Skeletal muscle satellite cell (primary cell): ENCODE measurements around the gene OR6V1.

ENCODE experiments used
- H3K27me3 ChIP-seq: 2 replicates; pipeline ENCODE4 v1.7.0; 2013; ENCODE audit warnings: low read length; ENCODE audit not compliant: control insufficient read depth, insufficient read depth
- H3K36me3 ChIP-seq: 2 replicates; pipeline ENCODE4 v1.7.0; 2013; ENCODE audit warnings: mild to moderate bottlenecking, control low read depth, low read length; ENCODE audit not compliant: insufficient read depth
- H3K4me1 ChIP-seq: 2 replicates; pipeline ENCODE4 v1.7.0; 2013; ENCODE audit warnings: low read length; ENCODE audit not compliant: control insufficient read depth, insufficient read depth
- H3K4me2 ChIP-seq: 2 replicates; pipeline ENCODE4 v1.7.0; 2013; ENCODE audit warnings: mild to moderate bottlenecking, low read length
- H3K4me3 ChIP-seq: 2 replicates; pipeline ENCODE4 v1.7.0; 2013; ENCODE audit warnings: low read length
- H3K9ac ChIP-seq: 2 replicates; pipeline ENCODE4 v1.7.0; 2013; ENCODE audit warnings: mild to moderate bottlenecking, low read depth, low read length, moderate library complexity
- H3K9me3 ChIP-seq: replicated peaks from 2 replicates; pipeline ENCODE4 v1.7.0; 2013; ENCODE audit warnings: mild to moderate bottlenecking, control low read depth, low read length

The OR6V1 gene

DNA sequence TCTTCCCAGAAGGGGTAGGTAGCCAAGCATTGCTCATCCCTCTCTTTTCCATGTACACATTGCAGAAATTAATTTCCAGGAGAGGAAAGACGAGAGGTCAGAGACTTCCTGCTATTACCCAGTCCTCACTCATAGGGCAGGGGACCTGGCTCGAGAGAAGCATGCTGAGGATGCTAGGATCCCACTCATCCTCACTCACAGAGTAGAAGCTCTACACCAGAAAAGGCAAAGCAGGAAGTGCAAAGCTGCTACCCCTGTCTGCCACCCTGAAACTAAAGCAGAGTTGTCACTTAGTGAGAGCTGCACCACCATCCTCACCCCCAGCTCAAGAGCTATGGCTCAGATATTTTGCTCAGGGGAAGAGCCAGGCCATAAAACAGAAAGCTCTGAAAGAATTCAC lies 35.1 kb upstream of the OR6V1 start:
- Histone ChIP-seq H3K9me3 (no peaks in the 10 kb centered on the region), H3K4me1 (peaks cover 58% of the 10 kb centered on the region), H3K4me2 (peak overlapping the region; percentile 46), H3K9ac (peak overlapping the region; percentile 45), H3K4me3 (no peak overlapping the region), H3K27me3 (no peaks in the 10 kb centered on the region), H3K36me3 (no peaks in the 10 kb centered on the region)

- H3K4me2 ChIP-seq = no peak overlapping the region
- no peaks in the 10 kb centered on the region for H3K36me3 ChIP-seq
- H3K27me3 ChIP-seq = no peaks in the 10 kb centered on the region
- peaks cover 41% of the 10 kb centered on the region for H3K4me1 ChIP-seq
- H3K9ac ChIP-seq = no peak overlapping the region
- no peak overlapping the region for H3K4me3 ChIP-seq
- no peaks in the 10 kb centered on the region for H3K9me3 ChIP-seq
These were observed 33.2 kb upstream of the OR6V1 start for GRCh38 chr7:143018931-143019330.

GRCh38 chr7:143023047-143023446 lies 29.1 kb upstream of the OR6V1 start:
- H3K9me3 ChIP-seq = no peaks in the 10 kb centered on the region
- peaks cover 17% of the 10 kb centered on the region for H3K4me1 ChIP-seq
- no peak overlapping the region for H3K4me3 ChIP-seq
- H3K27me3 ChIP-seq = no peaks in the 10 kb centered on the region
- H3K36me3 ChIP-seq = no peaks in the 10 kb centered on the region
- no peak overlapping the region for H3K4me2 ChIP-seq
- H3K9ac ChIP-seq = no peak overlapping the region

DNA sequence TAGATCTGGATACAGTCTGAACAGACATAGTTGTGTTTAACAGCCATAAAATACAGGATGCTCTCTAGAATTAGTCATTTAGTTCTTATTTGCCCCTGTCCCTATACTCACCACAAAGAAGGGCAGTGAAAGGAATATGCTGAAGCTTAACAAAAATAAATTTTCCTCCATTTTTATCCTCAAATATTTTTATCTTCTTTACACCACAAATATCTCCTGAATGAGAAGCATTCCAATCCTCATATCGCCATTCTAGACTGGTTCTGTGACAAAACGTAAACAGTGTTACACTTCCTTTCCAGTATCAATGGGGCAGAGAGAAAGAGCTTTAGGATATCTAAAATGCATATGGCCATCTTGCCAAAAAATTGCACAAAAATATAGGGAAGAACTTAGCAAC lies 26.8 kb upstream of the OR6V1 start:
- H3K36me3 ChIP-seq = no peaks in the 10 kb centered on the region
- H3K4me2 ChIP-seq = peak overlapping the region; percentile 0
- no peak overlapping the region for H3K9ac ChIP-seq
- no peaks in the 10 kb centered on the region for H3K27me3 ChIP-seq
- no peak overlapping the region for H3K4me3 ChIP-seq
- peaks cover 14% of the 10 kb centered on the region for H3K4me1 ChIP-seq
- H3K9me3 ChIP-seq = no peaks in the 10 kb centered on the region

GRCh38 chr7:143027032-143027431 lies 25.1 kb upstream of the OR6V1 start, which contains the start of gene OR9A2:
Gene OR9A2, minus strand, starts transcription at chr7:143027132. Its CDS starts 0 bp downstream, at chr7:143027132.
- Histone ChIP-seq H3K27me3 (no peaks in the 10 kb centered on the region), H3K9me3 (no peaks in the 10 kb centered on the region), H3K4me1 (peaks cover 14% of the 10 kb centered on the region), H3K4me3 (no peak within 1 kb of the TSS), H3K4me2 (no peak within 1 kb of the TSS), H3K9ac (no peak within 1 kb of the TSS), H3K36me3 (no peaks in the 10 kb centered on the region)

GRCh38 chr7:143027683-143028082 lies 24.5 kb upstream of the OR6V1 start:
- Histone ChIP-seq H3K4me1 (peaks cover 14% of the 10 kb centered on the region), H3K4me3 (no peak overlapping the region), H3K4me2 (no peak overlapping the region), H3K9me3 (no peaks in the 10 kb centered on the region), H3K36me3 (no peaks in the 10 kb centered on the region), H3K9ac (no peak overlapping the region), H3K27me3 (no peaks in the 10 kb centered on the region)

GRCh38 chr7:143038635-143039034 lies 13.5 kb upstream of the OR6V1 start:
- H3K36me3 ChIP-seq = no peaks in the 10 kb centered on the region
- no peak overlapping the region for H3K4me3 ChIP-seq
- no peak overlapping the region for H3K9ac ChIP-seq
- H3K4me1 ChIP-seq = peaks cover 25% of the 10 kb centered on the region
- no peaks in the 10 kb centered on the region for H3K9me3 ChIP-seq
- no peak overlapping the region for H3K4me2 ChIP-seq
- no peaks in the 10 kb centered on the region for H3K27me3 ChIP-seq

DNA sequence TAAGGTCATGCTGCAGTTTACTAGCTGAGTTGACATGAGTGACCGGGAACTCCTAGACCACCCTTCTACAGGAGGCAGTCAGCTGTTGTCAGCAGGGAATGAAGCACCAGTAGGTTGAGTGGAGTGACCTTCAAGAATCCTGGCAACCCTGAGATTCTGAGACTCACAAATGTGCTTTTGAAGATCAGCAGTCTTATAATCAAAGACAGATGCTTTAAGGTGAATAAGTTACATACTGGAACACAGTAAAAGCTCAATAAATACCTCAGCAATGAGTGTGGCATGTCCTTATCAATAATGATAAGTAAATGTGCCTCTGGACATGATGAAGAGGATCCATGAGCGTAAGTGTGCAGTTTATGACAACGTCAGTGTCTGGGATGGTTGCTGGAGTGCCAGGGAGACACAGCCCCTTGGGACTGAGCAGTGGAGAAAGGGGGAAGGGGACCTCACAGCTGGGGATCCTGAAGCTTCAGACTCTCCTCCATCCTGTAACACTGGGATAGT lies 11.9 kb upstream of the OR6V1 start:
- Histone ChIP-seq H3K4me3 (no peak overlapping the region), H3K27me3 (no peaks in the 10 kb centered on the region), H3K4me1 (peaks cover 28% of the 10 kb centered on the region), H3K9ac (no peak overlapping the region), H3K36me3 (no peaks in the 10 kb centered on the region), H3K9me3 (no peaks in the 10 kb centered on the region), H3K4me2 (no peak overlapping the region)

GRCh38 chr7:143041346-143041745 lies 10.8 kb upstream of the OR6V1 start:
- H3K9me3 ChIP-seq = no peaks in the 10 kb centered on the region
- H3K27me3 ChIP-seq = no peaks in the 10 kb centered on the region
- H3K4me2 ChIP-seq = no peak overlapping the region
- H3K9ac ChIP-seq = no peak overlapping the region
- no peaks in the 10 kb centered on the region for H3K36me3 ChIP-seq
- H3K4me1 ChIP-seq = peaks cover 28% of the 10 kb centered on the region
- H3K4me3 ChIP-seq = no peak overlapping the region

DNA sequence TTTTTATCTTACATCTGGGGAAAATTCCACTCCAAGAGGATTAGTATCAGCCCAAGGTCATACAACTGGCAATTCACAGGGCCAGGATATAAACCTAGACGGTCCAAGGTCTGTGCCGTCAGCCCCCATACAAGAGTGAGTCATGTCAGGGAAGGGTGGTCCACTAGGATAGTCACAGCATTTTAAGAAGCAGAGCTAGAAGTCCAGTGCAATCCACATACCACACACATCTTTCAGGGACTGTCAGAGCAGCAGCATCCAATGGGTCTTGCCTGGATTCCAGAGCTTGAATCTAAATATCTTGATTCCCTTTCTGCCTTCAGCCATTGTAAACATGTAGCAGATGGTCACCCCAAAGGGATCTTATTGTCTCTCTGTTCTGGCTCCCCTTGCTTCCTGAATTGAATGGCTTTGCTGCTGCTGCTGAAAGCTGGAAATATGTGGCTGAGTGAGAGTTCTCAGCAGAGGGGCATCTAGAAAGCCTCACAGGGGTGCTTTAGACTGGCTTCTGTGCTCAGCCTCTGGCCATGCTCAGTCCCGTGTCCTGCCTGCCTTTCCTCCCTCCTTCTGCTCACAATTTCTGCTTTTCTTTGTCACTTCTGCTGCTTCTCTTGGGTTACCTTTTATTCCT lies 9.9 kb upstream of the OR6V1 start:
- Histone ChIP-seq H3K9me3 (no peaks in the 10 kb centered on the region), H3K9ac (peak overlapping the region; percentile 29), H3K27me3 (no peaks in the 10 kb centered on the region), H3K4me3 (no peak overlapping the region), H3K4me2 (no peak overlapping the region), H3K4me1 (peaks cover 28% of the 10 kb centered on the region), H3K36me3 (no peaks in the 10 kb centered on the region)

DNA sequence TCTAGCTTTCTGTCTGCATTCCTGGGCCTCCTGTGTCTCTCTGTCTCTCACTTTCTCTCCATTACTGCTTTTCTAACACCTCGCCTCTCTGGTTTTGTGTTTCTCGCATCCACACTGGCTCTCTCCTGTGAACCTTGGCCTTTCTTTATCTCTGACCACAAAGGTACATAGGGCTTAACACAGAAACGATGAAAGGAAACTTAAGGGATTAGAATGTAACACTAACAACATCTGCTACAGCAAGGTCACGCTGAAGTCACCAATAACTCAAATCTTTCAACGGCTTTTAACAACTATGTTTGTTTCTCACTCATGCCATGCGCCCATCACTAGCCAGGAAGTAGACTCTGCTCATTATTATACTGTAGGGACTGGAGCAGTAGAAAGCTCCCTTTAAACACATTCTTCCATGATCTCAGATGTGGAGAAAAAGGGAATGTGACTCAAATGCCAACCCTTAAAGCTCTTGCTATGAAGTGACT lies 9.3 kb upstream of the OR6V1 start:
- H3K4me1 ChIP-seq = peaks cover 28% of the 10 kb centered on the region
- no peaks in the 10 kb centered on the region for H3K27me3 ChIP-seq
- H3K9ac ChIP-seq = peak overlapping the region; percentile 29
- no peaks in the 10 kb centered on the region for H3K36me3 ChIP-seq
- no peak overlapping the region for H3K4me3 ChIP-seq
- peak overlapping the region; percentile 14 for H3K4me2 ChIP-seq
- no peaks in the 10 kb centered on the region for H3K9me3 ChIP-seq

DNA sequence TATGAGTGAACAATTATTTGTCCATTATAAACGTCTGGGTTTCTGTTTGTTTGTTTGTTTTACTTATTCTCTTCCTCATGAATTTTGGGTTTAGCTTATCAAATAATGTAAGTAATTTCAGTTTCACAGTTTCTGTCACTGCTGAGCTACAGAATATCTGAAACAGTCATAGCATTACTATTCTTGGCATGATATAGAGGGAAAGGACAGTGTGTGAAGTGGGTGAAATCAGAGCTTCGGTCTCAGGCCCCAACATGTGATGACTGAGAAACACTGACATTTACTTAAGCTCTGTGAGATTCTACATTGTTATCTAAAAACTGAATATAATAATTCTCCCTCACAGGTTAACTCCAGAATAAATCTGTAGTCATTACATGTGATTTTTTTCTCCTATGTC lies 8.8 kb upstream of the OR6V1 start:
- Histone ChIP-seq H3K27me3 (no peaks in the 10 kb centered on the region), H3K9ac (peak overlapping the region; percentile 29), H3K36me3 (no peaks in the 10 kb centered on the region), H3K4me2 (peak overlapping the region; percentile 14), H3K4me3 (no peak overlapping the region), H3K4me1 (peaks cover 28% of the 10 kb centered on the region), H3K9me3 (no peaks in the 10 kb centered on the region)
